ENCODE results near the gene MACO1.

The MACO1 gene

DNA sequence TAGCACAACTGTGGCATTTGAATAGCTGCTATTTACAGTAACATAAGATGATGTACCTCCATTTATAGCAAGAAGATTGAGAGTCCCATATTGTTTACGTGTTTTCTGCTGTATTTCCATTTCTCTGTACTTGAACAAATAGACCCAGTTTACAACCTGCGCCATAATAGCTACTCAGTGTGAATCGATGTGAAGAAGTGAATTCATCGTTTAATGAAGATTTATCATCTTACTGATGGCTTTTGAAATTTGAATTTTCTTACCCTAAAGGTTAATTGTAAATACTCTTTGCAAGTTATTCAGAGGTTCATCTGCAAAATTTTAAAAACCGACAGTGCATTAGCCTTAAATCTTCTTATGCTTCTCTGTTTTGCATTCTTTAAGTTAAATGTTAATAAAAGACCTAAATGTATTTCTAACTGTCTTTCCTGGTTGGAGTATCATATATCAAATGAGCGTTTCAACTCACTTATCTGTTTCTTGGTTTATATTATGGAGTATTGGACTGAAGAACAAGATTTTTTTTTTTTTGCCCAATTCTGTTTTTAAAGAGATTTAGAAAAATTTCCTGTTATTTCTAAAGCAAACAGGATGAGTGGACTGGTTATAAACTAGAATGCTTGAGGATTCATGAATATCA, 2.2 kb downstream of the MACO1 start:
- no peak overlapping the region for H3K4me3 ChIP-seq (ENCODE audit: low read depth, low read length)
- in situ Hi-C loops (cut with HindIII; ENCODE audit: low pct_ligation_motif_present, low sequenced_read_pairs) = no loop called here
- H3K27me3 ChIP-seq (replicated peaks) = no peaks in the 10 kb centered on the region
- no peak for DNase-seq
- H3K27ac ChIP-seq = no peak overlapping the region
- TF ChIP-seq CTCF (IDR thresholded peaks at IDR 0.05; ENCODE audit: low read depth, low read length, missing control alignments) = no peak
- H3K36me3 ChIP-seq (replicated peaks) = no peaks in the 10 kb centered on the region

DNA sequence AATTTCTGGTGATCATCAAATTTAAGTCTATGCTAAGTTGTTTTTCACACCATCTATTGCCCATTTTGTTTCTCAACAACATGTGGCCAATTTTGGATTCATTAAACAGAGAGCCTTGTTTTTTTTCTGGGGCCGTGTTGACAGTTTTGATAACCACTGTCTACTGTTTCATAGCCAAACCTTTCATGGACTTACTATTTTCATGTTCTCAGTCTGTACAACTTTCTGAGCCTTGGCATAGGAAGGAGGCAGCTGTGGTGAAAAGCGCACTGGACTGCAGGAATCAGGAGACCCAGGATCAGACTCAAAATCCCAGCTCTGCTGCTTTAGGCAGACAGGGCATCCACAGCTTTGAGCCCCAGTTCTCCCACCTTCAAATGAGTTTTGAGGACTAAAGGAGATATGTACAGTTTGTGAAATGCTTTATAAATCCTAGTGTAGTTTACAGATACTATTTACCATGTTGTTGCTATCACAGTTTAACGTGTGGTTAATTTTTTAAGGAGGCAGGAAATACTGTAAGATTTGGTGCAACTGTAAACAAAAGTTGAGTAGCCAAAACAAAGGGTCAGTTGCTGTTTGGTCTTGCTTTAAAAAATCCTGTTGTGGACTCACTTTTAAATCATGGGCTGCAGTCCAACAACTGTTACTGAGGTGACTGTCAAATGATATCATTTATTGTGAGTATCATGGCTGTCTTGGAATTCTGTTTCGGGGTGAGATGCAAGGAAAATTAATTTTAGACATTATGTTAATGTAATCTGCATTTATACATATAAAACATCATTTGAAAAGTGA, 2.9 kb downstream of the MACO1 start:
- H3K36me3 ChIP-seq (replicated peaks) = no peaks in the 10 kb centered on the region
- in situ Hi-C loops (cut with HindIII; ENCODE audit: low pct_ligation_motif_present, low sequenced_read_pairs) = no loop called here
- no peaks in the 10 kb centered on the region for H3K27me3 ChIP-seq (replicated peaks)
- no peak for TF ChIP-seq CTCF (IDR thresholded peaks at IDR 0.05; ENCODE audit: low read depth, low read length, missing control alignments)
- H3K4me3 ChIP-seq (ENCODE audit: low read depth, low read length) = no peak overlapping the region
- DNase-seq = no peak
- no peak overlapping the region for H3K27ac ChIP-seq

GRCh38 chr1:25435397-25436108, 4.9 kb downstream of the MACO1 start:
- in situ Hi-C loops (cut with HindIII; ENCODE audit: low pct_ligation_motif_present, low sequenced_read_pairs) = no loop called here
- Histone ChIP-seq H3K36me3 (replicated peaks) (no peaks in the 10 kb centered on the region), H3K4me3 (ENCODE audit: low read depth, low read length) (no peak overlapping the region), H3K27ac (no peak overlapping the region), H3K27me3 (replicated peaks) (no peaks in the 10 kb centered on the region)
- DNase-seq = no peak
- no peak for TF ChIP-seq CTCF (IDR thresholded peaks at IDR 0.05; ENCODE audit: low read depth, low read length, missing control alignments)

DNA sequence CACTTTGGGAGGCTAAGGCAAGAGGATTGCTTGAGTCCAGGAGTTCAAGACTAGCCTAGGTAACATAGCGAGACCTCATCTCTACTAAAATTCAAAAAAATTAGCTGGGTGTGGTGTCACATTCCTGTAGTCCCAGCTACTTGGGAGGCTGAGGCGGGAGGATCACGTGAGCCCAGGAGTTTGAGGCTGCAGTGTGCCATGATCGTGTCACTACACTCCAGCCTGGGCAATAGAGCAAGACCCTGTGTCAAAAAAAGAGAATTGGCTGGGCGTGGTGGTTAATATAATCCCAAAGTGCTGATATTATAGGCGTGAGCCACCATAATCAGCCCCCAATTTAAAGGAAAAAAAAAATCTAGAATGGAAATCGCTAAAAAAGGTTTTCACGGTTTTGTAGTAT, 7.0 kb downstream of the MACO1 start:
- in situ Hi-C loops (cut with HindIII; ENCODE audit: low pct_ligation_motif_present, low sequenced_read_pairs) = no loop called here

GRCh38 chr1:25439287-25439686, 8.6 kb downstream of the MACO1 start:
- no peaks in the 10 kb centered on the region for H3K27me3 ChIP-seq (replicated peaks)
- no peak for TF ChIP-seq CTCF (IDR thresholded peaks at IDR 0.05; ENCODE audit: low read depth, low read length, missing control alignments)

More for the DNA sequence above, 7.0 kb downstream of the MACO1 start:
- no peaks in the 10 kb centered on the region for H3K27me3 ChIP-seq (replicated peaks)
- no peaks in the 10 kb centered on the region for H3K36me3 ChIP-seq (replicated peaks)
- DNase-seq = no peak
- no peak overlapping the region for H3K27ac ChIP-seq
- no peak for TF ChIP-seq CTCF (IDR thresholded peaks at IDR 0.05; ENCODE audit: low read depth, low read length, missing control alignments)
- H3K4me3 ChIP-seq (ENCODE audit: low read depth, low read length) = no peak overlapping the region

More at GRCh38 chr1:25439287-25439686, 8.6 kb downstream of the MACO1 start:
- Histone ChIP-seq H3K4me3 (ENCODE audit: low read depth, low read length) (no peak overlapping the region), H3K27ac (no peak overlapping the region), H3K36me3 (replicated peaks) (no peaks in the 10 kb centered on the region)
- in situ Hi-C loops (cut with HindIII; ENCODE audit: low pct_ligation_motif_present, low sequenced_read_pairs) = no loop called here
- no peak for DNase-seq
